IMR-90 (cell line): ENCODE measurements around the gene LTBP1. TPM values are rescaled to one million over a fixed set of nuclear protein-coding genes. Genes with fewer than 3 reads are reported as not detected.

Experiments used
- ATAC-seq: fragments of 200-7000 bp; cut with Tn5 transposase; 2 replicates; pipeline ENCODE4 v1.9.1; 2020; ENCODE audit warnings: low read depth, mild to moderate bottlenecking, moderate library complexity
- BruUV-seq: library from RNA; stranded (reverse); fragments of 400-500 nt; replicated peaks from 2 replicates; lab custom pipeline; 2021; lab: Mats Ljungman, UMichigan
- CTCF ChIA-PET: fragments of 300-600 bp; formaldehyde crosslinking; extraction: SDS; loops from one replicate; lab custom pipeline; 2021; ENCODE audit warnings: antibody characterized with exemption; lab: Yijun Ruan, JAX
- POLR2A ChIA-PET: fragments of 300-600 bp; sonication (Branson Sonifier 250); formaldehyde crosslinking; loops from one replicate; lab custom pipeline; 2022; ENCODE audit warnings: antibody characterized with exemption; ENCODE audit not compliant: unreplicated experiment; lab: Charles Lee
- DNase-seq: peaks from one replicate; pipeline ENCODE4 v3.0.0; 2013
- H2AFZ ChIP-seq: replicated peaks from 2 replicates; pipeline ENCODE3; 2013; ENCODE audit warnings: low read length, mild to moderate bottlenecking; ENCODE audit not compliant: poor library complexity
- H2AK5ac ChIP-seq: 2 replicates; pipeline ENCODE4 v1.6.1; 2013; ENCODE audit warnings: low read depth, low read length, inconsistent platforms
- H2AK9ac ChIP-seq: replicated peaks from 2 replicates; pipeline ENCODE3; 2013; ENCODE audit warnings: mild to moderate bottlenecking, low read depth, low read length, moderate library complexity; ENCODE audit not compliant: poor library complexity
- H2BK120ac ChIP-seq: 2 replicates; pipeline ENCODE4 v1.6.1; 2013; ENCODE audit warnings: low read depth, low read length, inconsistent platforms
- H2BK15ac ChIP-seq: 3 replicates; pipeline ENCODE4 v1.6.1; 2013; ENCODE audit warnings: low read depth, low read length, inconsistent platforms
- H2BK20ac ChIP-seq: 2 replicates; pipeline ENCODE4 v1.6.1; 2013; ENCODE audit warnings: low read depth, mild to moderate bottlenecking, inconsistent platforms, low read length, moderate library complexity
- H2BK5ac ChIP-seq: 2 replicates; pipeline ENCODE4 v1.6.1; 2013; ENCODE audit warnings: mild to moderate bottlenecking, low read depth, low read length, inconsistent platforms; ENCODE audit not compliant: poor library complexity, severe bottlenecking
- H3K14ac ChIP-seq: replicated peaks from 2 replicates; pipeline ENCODE4 v1.6.1; 2013; ENCODE audit warnings: low read depth, low read length, inconsistent platforms
- H3K18ac ChIP-seq: 2 replicates; pipeline ENCODE4 v1.6.1; 2013; ENCODE audit warnings: low read depth, low read length, control low read depth
- H3K23ac ChIP-seq: 2 replicates; pipeline ENCODE4 v1.6.1; 2013; ENCODE audit warnings: low read depth, low read length, inconsistent platforms
- H3K27ac ChIP-seq: 2 replicates; pipeline ENCODE4 v1.5.1; 2013; ENCODE audit warnings: mild to moderate bottlenecking, control low read depth, low read length; ENCODE audit not compliant: insufficient read depth
- H3K27me3 ChIP-seq: 2 replicates; pipeline ENCODE4 v1.6.1; 2013; ENCODE audit warnings: low read length; ENCODE audit not compliant: control insufficient read depth, insufficient read depth
- H3K36me3 ChIP-seq: 2 replicates; pipeline ENCODE4 v1.6.1; 2013; ENCODE audit warnings: low read length, mixed read lengths; ENCODE audit not compliant: control insufficient read depth, insufficient read depth
- H3K4ac ChIP-seq: 2 replicates; pipeline ENCODE4 v1.6.1; 2013; ENCODE audit warnings: low read depth, low read length, inconsistent platforms
- H3K4me1 ChIP-seq: 2 replicates; pipeline ENCODE4 v1.6.1; 2013; ENCODE audit warnings: low read length, mixed read lengths; ENCODE audit not compliant: control insufficient read depth, insufficient read depth
- H3K4me2 ChIP-seq: 2 replicates; pipeline ENCODE4 v1.6.1; 2013; ENCODE audit warnings: low read depth, mild to moderate bottlenecking, control low read depth, low read length, moderate library complexity
- H3K4me3 ChIP-seq: 2 replicates; pipeline ENCODE4 v1.5.1; 2013; ENCODE audit warnings: low read depth, mild to moderate bottlenecking, control low read depth, low read length, moderate library complexity; ENCODE audit not compliant: insufficient read depth
- H3K56ac ChIP-seq: 2 replicates; pipeline ENCODE4 v1.6.1; 2013; ENCODE audit warnings: low read length, inconsistent platforms; ENCODE audit not compliant: insufficient read depth; ENCODE audit errors: extremely low read depth
- H3K79me1 ChIP-seq, 2 experiments: 2 replicates each; pipeline ENCODE4 v1.6.1; 2013; ENCODE audit warnings: low read length in 2 of 2, inconsistent platforms in 1 of 2, low read depth in 1 of 2
- H3K9ac ChIP-seq: 2 replicates; pipeline ENCODE4 v1.6.1; 2013; ENCODE audit warnings: low read depth, low read length, control low read depth
- H3K9me1 ChIP-seq: 2 replicates; pipeline ENCODE4 v1.6.1; 2013; ENCODE audit warnings: low read length, inconsistent platforms; ENCODE audit not compliant: insufficient read depth
- H3K9me3 ChIP-seq: 2 replicates; pipeline ENCODE4 v1.6.1; 2013; ENCODE audit warnings: low read length; ENCODE audit not compliant: control insufficient read depth, insufficient read depth
- H4K20me1 ChIP-seq: 2 replicates; pipeline ENCODE4 v1.6.1; 2013; ENCODE audit warnings: low read length, inconsistent platforms; ENCODE audit not compliant: insufficient read depth
- H4K5ac ChIP-seq: 2 replicates; pipeline ENCODE4 v1.6.1; 2013; ENCODE audit warnings: mild to moderate bottlenecking, low read depth, low read length, control low read depth
- H4K8ac ChIP-seq, 2 experiments: 2 replicates each; pipeline ENCODE4 v1.6.1; 2013; ENCODE audit warnings: low read depth in 2 of 2, low read length in 2 of 2, control low read depth in 1 of 2, inconsistent platforms in 1 of 2
- H4K91ac ChIP-seq: 2 replicates; pipeline ENCODE4 v1.6.1; 2013; ENCODE audit warnings: low read depth, low read length, inconsistent platforms; ENCODE audit not compliant: insufficient read depth
- CEBPB ChIP-seq: IDR thresholded peaks from 2 replicates; pipeline ENCODE4 v1.6.1; 2012; ENCODE audit warnings: low read depth, low read length, improper control_type of control experiment
- FOS ChIP-seq: fragments of 150-350 bp; IDR thresholded peaks from 2 replicates; pipeline ENCODE4 v1.6.1; 2016; ENCODE audit warnings: low read depth, low read length
- NFE2L2 ChIP-seq: fragments of 150-350 bp; IDR thresholded peaks from 2 replicates; pipeline ENCODE4 v1.6.1; 2016; ENCODE audit warnings: low read depth, mild to moderate bottlenecking, low read length
- POLR2A ChIP-seq: IDR thresholded peaks from 2 replicates; pipeline ENCODE4 v1.6.1; 2012; ENCODE audit warnings: mild to moderate bottlenecking, low read depth, low read length
- RAD21 ChIP-seq: IDR thresholded peaks from 2 replicates; pipeline ENCODE4 v1.6.1; 2012; ENCODE audit warnings: low read length, improper control_type of control experiment
- RFX5 ChIP-seq: IDR thresholded peaks from 2 replicates; pipeline ENCODE4 v1.8.0; 2012; ENCODE audit warnings: low read depth, mild to moderate bottlenecking, low read length, moderate library complexity
- SMC3 ChIP-seq: fragments of 150-350 bp; IDR thresholded peaks from 2 replicates; pipeline ENCODE4 v1.6.1; 2016; ENCODE audit warnings: low read depth, mild to moderate bottlenecking, antibody characterized with exemption, low read length, moderate library complexity
- WGBS, 2 experiments: methylation state at CpG; one replicate each; pipeline versions ENCODE4 v1.1.5 to v1.1.7; 2013; ENCODE audit warnings: missing lambda C conversion rate in 2 of 2; ENCODE audit not compliant: insufficient read length in 1 of 2; ENCODE audit errors: extremely low coverage in 2 of 2; 5-methylcytosine and 5-hydroxymethylcytosine counted together
- dilution Hi-C: fragments of 300-500 bp; cut with HindIII; formaldehyde crosslinking; loops from one replicate; pipeline ENCODE4 v1.14.3; 2018; ENCODE audit warnings: low sequenced_read_pairs; ENCODE audit not compliant: unreplicated experiment
- in situ Hi-C: fragments of 300-500 bp; cut with MboI; formaldehyde crosslinking; loops from 3 replicates; pipeline ENCODE4 v1.14.3; 2019; ENCODE audit warnings: low sequenced_read_pairs, inconsistent platforms, mixed read lengths
- intact Hi-C: fragments of 100-400 bp; cut with micrococcal nuclease; formaldehyde crosslinking; loops from 2 replicates; pipeline ENCODE4 v1.10.0; 2022
- polyA plus RNA-seq, 3 experiments: library from polyadenylated mRNA; depleted of rRNA; stranded (reverse); fragments of >200 nt; gene quantifications; 2 replicates each; pipeline ENCODE4 v1.2.3, GENCODE V29; 2012; ENCODE audit warnings: low replicate concordance in 1 of 3
- total RNA-seq: library from RNA; depleted of rRNA; stranded (reverse); fragments of >200 nt; gene quantifications from 2 replicates; pipeline ENCODE4 v1.2.3, GENCODE V29; 2012
- TF ChIP-seq, protein P1 (sequence below): conservative IDR thresholded peaks from 2 replicates; pipeline ENCODE4 v1.5.1; 2012; ENCODE audit warnings: mild to moderate bottlenecking, low read depth, low read length, improper control_type of control experiment

The LTBP1 gene
- total and polyA plus RNA-seq, 2 of the 4 experiments (the other 2 are of a cell fraction), result 235 to 326 TPM

- H3K4ac ChIP-seq, result no peak overlapping the region
- no peak overlapping the region; the same call in 2 of the 3 replicates for H2BK15ac ChIP-seq
- no TSS peak for BruUV-seq
- no peak overlapping the region for H3K56ac ChIP-seq
- H4K91ac ChIP-seq, result no peak overlapping the region
- H4K20me1 ChIP-seq, result peaks cover 3% of the 10 kb centered on the region; the same call in 1 of the 2 replicates
- H3K4me3 ChIP-seq, result no peak overlapping the region
- ChIA-PET CTCF (no interaction called here), POLR2A (no interaction called here)
- H3K27me3 ChIP-seq, result no peaks in the 10 kb centered on the region
- no peak overlapping the region for H4K8ac ChIP-seq
- no peak overlapping the region for H2AFZ ChIP-seq
- peaks cover 2% of the 10 kb centered on the region; the same call in 1 of the 2 replicates for H3K36me3 ChIP-seq
- H3K27ac ChIP-seq, result no peak overlapping the region
- H3K9ac ChIP-seq, result no peak overlapping the region
- peaks cover 7% of the 10 kb centered on the region; the same call in 1 of the 2 replicates for H3K4me1 ChIP-seq
- ATAC-seq (no peak), DNase-seq (no peak)
- no peak overlapping the region for H4K5ac ChIP-seq
- H2BK120ac ChIP-seq, result no peak overlapping the region
- no CpG with 5 or more reads among the region's 9 CpGs for WGBS, 2 experiments
- peaks cover 12% of the 10 kb centered on the region for H3K9me1 ChIP-seq
- no peak overlapping the region for H3K4me2 ChIP-seq
- intact Hi-C loops, result loop anchor here (10.0 kb wide), 1 partner anchor 624 kb away; no protein-coding TSS in a partner anchor
- dilution Hi-C loops, result no loop called here
- no peak overlapping the region for H2BK5ac ChIP-seq
- no peaks in the 10 kb centered on the region for H3K9me3 ChIP-seq
- H3K18ac ChIP-seq, result no peak overlapping the region
- TF ChIP-seq CEBPB, result no peak
- TF ChIP-seq RAD21, result no peak
- TF ChIP-seq, protein P1, sequence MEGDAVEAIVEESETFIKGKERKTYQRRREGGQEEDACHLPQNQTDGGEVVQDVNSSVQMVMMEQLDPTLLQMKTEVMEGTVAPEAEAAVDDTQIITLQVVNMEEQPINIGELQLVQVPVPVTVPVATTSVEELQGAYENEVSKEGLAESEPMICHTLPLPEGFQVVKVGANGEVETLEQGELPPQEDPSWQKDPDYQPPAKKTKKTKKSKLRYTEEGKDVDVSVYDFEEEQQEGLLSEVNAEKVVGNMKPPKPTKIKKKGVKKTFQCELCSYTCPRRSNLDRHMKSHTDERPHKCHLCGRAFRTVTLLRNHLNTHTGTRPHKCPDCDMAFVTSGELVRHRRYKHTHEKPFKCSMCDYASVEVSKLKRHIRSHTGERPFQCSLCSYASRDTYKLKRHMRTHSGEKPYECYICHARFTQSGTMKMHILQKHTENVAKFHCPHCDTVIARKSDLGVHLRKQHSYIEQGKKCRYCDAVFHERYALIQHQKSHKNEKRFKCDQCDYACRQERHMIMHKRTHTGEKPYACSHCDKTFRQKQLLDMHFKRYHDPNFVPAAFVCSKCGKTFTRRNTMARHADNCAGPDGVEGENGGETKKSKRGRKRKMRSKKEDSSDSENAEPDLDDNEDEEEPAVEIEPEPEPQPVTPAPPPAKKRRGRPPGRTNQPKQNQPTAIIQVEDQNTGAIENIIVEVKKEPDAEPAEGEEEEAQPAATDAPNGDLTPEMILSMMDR, result no peak
- no peak for TF ChIP-seq RFX5
- TF ChIP-seq POLR2A, result no peak
- no peak for TF ChIP-seq NFE2L2
- no peak for TF ChIP-seq SMC3
- TF ChIP-seq FOS, result no peak
- peaks cover 11 to 71% of the 10 kb centered on the region in 2 experiments for H3K79me1 ChIP-seq
- no peak overlapping the region for H3K23ac ChIP-seq
- in situ Hi-C loops, result no loop called here
- no peak overlapping the region for H3K14ac ChIP-seq
- H2AK5ac ChIP-seq, result no peak overlapping the region
- H2BK20ac ChIP-seq, result no peak overlapping the region
- H2AK9ac ChIP-seq, result no peak overlapping the region
Observed at GRCh38 chr2:32960647-32961403, 14.1 kb downstream of the LTBP1 start.
